GM12878 (cell line): Measurements from ENCODE around the gene LCMT1. TPM values are rescaled to one million over a fixed set of nuclear protein-coding genes. Genes with fewer than 3 reads are reported as not detected.

Source experiments
- ATAC-seq: fragments of 200-7000 bp; cut with Tn5 transposase; 3 replicates; pipeline ENCODE4 v1.9.1; 2020; ENCODE audit warnings: mild to moderate bottlenecking, moderate library complexity
- BruUV-seq: library from RNA; stranded (reverse); fragments of 400-500 nt; replicated peaks from 2 replicates; lab custom pipeline; 2021; lab: Mats Ljungman, UMichigan
- CTCF ChIA-PET: fragments of 300-600 bp; sonication (Branson Sonifier 250); formaldehyde crosslinking; extraction: SDS; loops from one replicate; lab custom pipeline; 2021; ENCODE audit warnings: inconsistent platforms; lab: Yijun Ruan, JAX
- POLR2A ChIA-PET: fragments of 350-600 bp; formaldehyde crosslinking; extraction: SDS; loops from one replicate; lab custom pipeline; 2021; ENCODE audit warnings: inconsistent platforms; lab: Charles Lee
- RAD21 ChIA-PET: fragments of 300-600 bp; sonication (Branson Sonifier 250); formaldehyde crosslinking; loops from one replicate; lab custom pipeline; 2023; ENCODE audit warnings: antibody characterized with exemption; ENCODE audit not compliant: unreplicated experiment; lab: Charles Lee
- SMC1A ChIA-PET: fragments of 300-600 bp; sonication (Branson Sonifier 250); formaldehyde crosslinking; loops from one replicate; lab custom pipeline; 2023; ENCODE audit not compliant: unreplicated experiment, uncharacterized antibody; lab: Charles Lee
- DNase-seq: peaks from one replicate; pipeline ENCODE4 v3.0.0-alpha.2; 2011; ENCODE audit warnings: low read depth, low spot score
- FAIRE-seq: peaks from 3 replicates; lab custom pipeline; 2011; peaks lifted over from hg19 to GRCh38; lab: Jason Lieb, UNC
- H2AFZ ChIP-seq: 2 replicates; pipeline ENCODE4 v1.6.0; 2011; ENCODE audit warnings: low read depth, low read length, control low read depth; ENCODE audit not compliant: control insufficient read depth
- H3K27ac ChIP-seq: 2 replicates; pipeline ENCODE4 v1.5.1; 2011; ENCODE audit warnings: control low read depth; ENCODE audit not compliant: control insufficient read depth, insufficient read depth
- H3K27me3 ChIP-seq, 2 experiments: replicated peaks in 1 of 2; 2 replicates each; pipeline versions ENCODE4 v1.6.0 to v1.6.1; 2011; ENCODE audit warnings: low read length in 1 of 2; ENCODE audit not compliant: control insufficient read depth in 2 of 2, insufficient read depth in 2 of 2
- H3K36me3 ChIP-seq, 2 experiments: 2 replicates each; pipeline ENCODE4 v1.5.1; 2011; ENCODE audit warnings: low read length in 1 of 2; ENCODE audit not compliant: control insufficient read depth in 2 of 2, insufficient read depth in 2 of 2
- H3K4me1 ChIP-seq: 2 replicates; pipeline ENCODE4 v1.6.1; 2011; ENCODE audit warnings: mild to moderate bottlenecking, low read length, moderate library complexity, mixed read lengths; ENCODE audit not compliant: control insufficient read depth, insufficient read depth
- H3K4me2 ChIP-seq: 2 replicates; pipeline ENCODE4 v1.6.0; 2011; ENCODE audit warnings: control low read depth; ENCODE audit not compliant: control insufficient read depth, insufficient read depth
- H3K4me3 ChIP-seq: fragments of 200-600 bp; sonication (generic); 2 replicates; pipeline ENCODE4 v1.5.1; 2016
- H3K79me2 ChIP-seq: 2 replicates; pipeline ENCODE4 v1.6.0; 2011; ENCODE audit warnings: low read length; ENCODE audit not compliant: control insufficient read depth, insufficient read depth
- H3K9ac ChIP-seq: 2 replicates; pipeline ENCODE4 v1.8.0; 2011; ENCODE audit warnings: low read length, control low read depth, mixed read lengths; ENCODE audit not compliant: control insufficient read depth, insufficient read depth
- H3K9me3 ChIP-seq: replicated peaks from 3 replicates; pipeline ENCODE4 v1.5.1; 2011; ENCODE audit warnings: mild to moderate bottlenecking, low read length; ENCODE audit not compliant: control insufficient read depth, insufficient read depth
- H4K20me1 ChIP-seq: 2 replicates; pipeline ENCODE4 v1.6.0; 2011; ENCODE audit not compliant: control insufficient read depth, insufficient read depth
- BACH1 ChIP-seq: fragments of 450-650 bp; IDR thresholded peaks from 2 replicates; pipeline ENCODE4 v1.6.1; 2017; ENCODE audit warnings: mild to moderate bottlenecking, borderline replicate concordance
- BHLHE40 ChIP-seq, 2 experiments: fragments of 450-650 bp in 1 of 2; IDR thresholded peaks; 2 replicates each; pipeline ENCODE4 v1.6.1; 2011 to 2017; ENCODE audit warnings: low read depth in 2 of 2, borderline replicate concordance in 1 of 2, improper control_type of control experiment in 1 of 2, low read length in 1 of 2, mild to moderate bottlenecking in 1 of 2
- KAT2A ChIP-seq: conservative IDR thresholded peaks from 2 replicates; pipeline ENCODE4 v1.6.1; 2011; ENCODE audit warnings: low read depth, low read length; ENCODE audit not compliant: control insufficient read depth
- MYC ChIP-seq: IDR thresholded peaks from 2 replicates; pipeline ENCODE4 v1.6.1; 2011; ENCODE audit warnings: mild to moderate bottlenecking, low read length, moderate library complexity, inconsistent platforms; ENCODE audit not compliant: insufficient read depth, insufficient replicate concordance, insufficient read length, severe bottlenecking
- NR2C1 ChIP-seq: fragments of 450-650 bp; IDR thresholded peaks from 2 replicates; pipeline ENCODE4 v1.6.1; 2017; ENCODE audit warnings: antibody characterized with exemption, mild to moderate bottlenecking, moderate library complexity
- RAD21 ChIP-seq: IDR thresholded peaks from 2 replicates; pipeline ENCODE4 v1.6.1; 2011; ENCODE audit warnings: mild to moderate bottlenecking, low read depth, low read length, moderate library complexity; ENCODE audit not compliant: insufficient read depth
- RBBP5 ChIP-seq: fragments of 200-600 bp; sonication (generic); conservative IDR thresholded peaks from 2 replicates; pipeline ENCODE4 v1.6.1; 2016
- SMAD5 ChIP-seq: IDR thresholded peaks from 2 replicates; pipeline ENCODE4 v1.6.1; 2016; ENCODE audit warnings: antibody characterized with exemption, low read depth
- SP1 ChIP-seq: IDR thresholded peaks from one replicate; pipeline ENCODE4 v1.6.1; 2011; ENCODE audit warnings: low read depth, low read length
- SREBF2 ChIP-seq: IDR thresholded peaks from 2 replicates; pipeline ENCODE4 v1.6.1; 2012; ENCODE audit warnings: mild to moderate bottlenecking, low read length
- STAT1 ChIP-seq: fragments of 450-650 bp; conservative IDR thresholded peaks from 2 replicates; pipeline ENCODE4 v1.6.1; 2014; ENCODE audit warnings: antibody characterized with exemption, mild to moderate bottlenecking
- SUPT20H ChIP-seq: IDR thresholded peaks from 2 replicates; pipeline ENCODE4 v1.6.1; 2011; ENCODE audit warnings: low read depth, mild to moderate bottlenecking, low read length, moderate library complexity, borderline replicate concordance; ENCODE audit not compliant: control insufficient read depth
- WGBS: methylation state at CpG from one replicate; pipeline ENCODE4 v1.1.6; 2016; ENCODE audit warnings: low lambda C conversion rate; ENCODE audit not compliant: insufficient replicate concordance, insufficient coverage; ENCODE audit errors: missing lambda C conversion rate; 5-methylcytosine and 5-hydroxymethylcytosine counted together
- in situ Hi-C: fragments of 300-500 bp; cut with MboI; formaldehyde crosslinking; loops from 9 replicates; pipeline ENCODE4 v1.14.3; 2018; ENCODE audit warnings: mixed read lengths
- intact Hi-C: fragments of 100-400 bp; cut with micrococcal nuclease; formaldehyde crosslinking; loops from one replicate; pipeline ENCODE4 v1.14.2; 2022; ENCODE audit not compliant: unreplicated experiment
- polyA plus RNA-seq, 11 experiments: library from polyadenylated mRNA; depleted of rRNA in 4 of 11; unstranded in 6 of 11; stranded (reverse) in 5 of 11; fragments of >200 nt; fragmentation: Nextera tagmentation in 4 of 11; fragmentation: Illumina TruSeq in 1 of 11; extraction: Ambion mirVana in 4 of 11; extraction: Trizol in 1 of 11; gene quantifications; 1 replicate in 1 of 11; 2 replicates in 10 of 11; pipeline versions ENCODE4 v1.2.1 to v1.2.3, GENCODE V29; 2011 to 2016; ENCODE audit warnings: inconsistent platforms in 2 of 11, missing spikeins in 2 of 11, low read depth in 1 of 11
- total RNA-seq, 4 experiments: library from RNA; depleted of rRNA in 3 of 4; stranded (reverse); fragments of >200 nt in 3 of 4; fragmentation: Illumina TruSeq in 1 of 4; extraction: Trizol in 1 of 4; gene quantifications; 2 replicates each; pipeline versions ENCODE4 v1.2.1 to v1.2.3, GENCODE V29; 2013 to 2021
- TF ChIP-seq, protein P1 (sequence below): fragments of 450-650 bp; IDR thresholded peaks from 2 replicates; pipeline ENCODE4 v1.6.1; 2014; ENCODE audit warnings: mild to moderate bottlenecking
- TF ChIP-seq, protein P2 (sequence below): fragments of 450-650 bp; IDR thresholded peaks from 2 replicates; pipeline ENCODE4 v1.6.1; 2017; ENCODE audit warnings: antibody characterized with exemption, mild to moderate bottlenecking, moderate library complexity
- TF ChIP-seq, protein P3 (sequence below): fragments of 450-650 bp; IDR thresholded peaks from 2 replicates; pipeline ENCODE4 v1.6.1; 2017; ENCODE audit warnings: mild to moderate bottlenecking

LCMT1 gene
- total and polyA plus RNA-seq, 10 of the 15 experiments (the other 5 are each of a cell fraction or from before 2014, with no cell fraction given) = 19.7 to 51.2 (median 32.6) TPM

DNA sequence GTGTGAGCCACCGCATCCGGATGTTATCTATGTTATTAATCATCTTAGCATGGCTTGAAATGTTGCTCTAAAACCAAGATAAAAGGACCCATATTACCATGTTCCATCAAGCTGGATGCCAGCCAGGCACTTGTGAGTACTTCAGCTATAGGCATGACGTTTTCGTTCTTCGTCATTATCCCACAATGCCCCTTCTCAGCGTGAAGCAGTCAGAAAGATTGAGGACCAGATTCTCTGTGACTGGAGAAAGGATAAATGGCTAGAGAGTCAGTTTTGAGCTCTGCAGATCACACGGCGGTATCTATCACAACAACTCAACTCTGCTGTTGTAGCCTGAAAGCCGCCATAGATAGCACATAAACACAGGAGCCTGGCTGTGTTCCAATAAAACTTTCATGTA is 29.8 kb upstream of the LCMT1 start:
- no peak overlapping the region for H3K4me2 ChIP-seq
- no peak for TF ChIP-seq BACH1
- TF ChIP-seq KAT2A = no peak
- no peak for TF ChIP-seq SUPT20H
- TF ChIP-seq STAT1 = no peak
- TF ChIP-seq MYC = no peak
- no peak for TF ChIP-seq SMAD5
- no peak for TF ChIP-seq RBBP5
- TF ChIP-seq NR2C1 = no peak
- TF ChIP-seq RAD21 = no peak
- TF ChIP-seq, protein P1, sequence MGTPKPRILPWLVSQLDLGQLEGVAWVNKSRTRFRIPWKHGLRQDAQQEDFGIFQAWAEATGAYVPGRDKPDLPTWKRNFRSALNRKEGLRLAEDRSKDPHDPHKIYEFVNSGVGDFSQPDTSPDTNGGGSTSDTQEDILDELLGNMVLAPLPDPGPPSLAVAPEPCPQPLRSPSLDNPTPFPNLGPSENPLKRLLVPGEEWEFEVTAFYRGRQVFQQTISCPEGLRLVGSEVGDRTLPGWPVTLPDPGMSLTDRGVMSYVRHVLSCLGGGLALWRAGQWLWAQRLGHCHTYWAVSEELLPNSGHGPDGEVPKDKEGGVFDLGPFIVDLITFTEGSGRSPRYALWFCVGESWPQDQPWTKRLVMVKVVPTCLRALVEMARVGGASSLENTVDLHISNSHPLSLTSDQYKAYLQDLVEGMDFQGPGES = no peak
- no peak for TF ChIP-seq SREBF2
- TF ChIP-seq, protein P2, sequence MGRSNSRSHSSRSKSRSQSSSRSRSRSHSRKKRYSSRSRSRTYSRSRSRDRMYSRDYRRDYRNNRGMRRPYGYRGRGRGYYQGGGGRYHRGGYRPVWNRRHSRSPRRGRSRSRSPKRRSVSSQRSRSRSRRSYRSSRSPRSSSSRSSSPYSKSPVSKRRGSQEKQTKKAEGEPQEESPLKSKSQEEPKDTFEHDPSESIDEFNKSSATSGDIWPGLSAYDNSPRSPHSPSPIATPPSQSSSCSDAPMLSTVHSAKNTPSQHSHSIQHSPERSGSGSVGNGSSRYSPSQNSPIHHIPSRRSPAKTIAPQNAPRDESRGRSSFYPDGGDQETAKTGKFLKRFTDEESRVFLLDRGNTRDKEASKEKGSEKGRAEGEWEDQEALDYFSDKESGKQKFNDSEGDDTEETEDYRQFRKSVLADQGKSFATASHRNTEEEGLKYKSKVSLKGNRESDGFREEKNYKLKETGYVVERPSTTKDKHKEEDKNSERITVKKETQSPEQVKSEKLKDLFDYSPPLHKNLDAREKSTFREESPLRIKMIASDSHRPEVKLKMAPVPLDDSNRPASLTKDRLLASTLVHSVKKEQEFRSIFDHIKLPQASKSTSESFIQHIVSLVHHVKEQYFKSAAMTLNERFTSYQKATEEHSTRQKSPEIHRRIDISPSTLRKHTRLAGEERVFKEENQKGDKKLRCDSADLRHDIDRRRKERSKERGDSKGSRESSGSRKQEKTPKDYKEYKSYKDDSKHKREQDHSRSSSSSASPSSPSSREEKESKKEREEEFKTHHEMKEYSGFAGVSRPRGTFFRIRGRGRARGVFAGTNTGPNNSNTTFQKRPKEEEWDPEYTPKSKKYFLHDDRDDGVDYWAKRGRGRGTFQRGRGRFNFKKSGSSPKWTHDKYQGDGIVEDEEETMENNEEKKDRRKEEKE = no peak
- TF ChIP-seq, protein P3, sequence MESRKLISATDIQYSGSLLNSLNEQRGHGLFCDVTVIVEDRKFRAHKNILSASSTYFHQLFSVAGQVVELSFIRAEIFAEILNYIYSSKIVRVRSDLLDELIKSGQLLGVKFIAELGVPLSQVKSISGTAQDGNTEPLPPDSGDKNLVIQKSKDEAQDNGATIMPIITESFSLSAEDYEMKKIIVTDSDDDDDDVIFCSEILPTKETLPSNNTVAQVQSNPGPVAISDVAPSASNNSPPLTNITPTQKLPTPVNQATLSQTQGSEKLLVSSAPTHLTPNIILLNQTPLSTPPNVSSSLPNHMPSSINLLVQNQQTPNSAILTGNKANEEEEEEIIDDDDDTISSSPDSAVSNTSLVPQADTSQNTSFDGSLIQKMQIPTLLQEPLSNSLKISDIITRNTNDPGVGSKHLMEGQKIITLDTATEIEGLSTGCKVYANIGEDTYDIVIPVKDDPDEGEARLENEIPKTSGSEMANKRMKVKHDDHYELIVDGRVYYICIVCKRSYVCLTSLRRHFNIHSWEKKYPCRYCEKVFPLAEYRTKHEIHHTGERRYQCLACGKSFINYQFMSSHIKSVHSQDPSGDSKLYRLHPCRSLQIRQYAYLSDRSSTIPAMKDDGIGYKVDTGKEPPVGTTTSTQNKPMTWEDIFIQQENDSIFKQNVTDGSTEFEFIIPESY = no peak
- TF ChIP-seq BHLHE40 (IDR thresholded peaks at IDR 0.05; ENCODE audit: borderline replicate concordance in 1 of 2, low read depth in 2 of 2, low read length in 1 of 2) = no peak
- no peak for TF ChIP-seq SP1
- TF ChIP-seq, all 136 proteins: peak for 0
- BruUV-seq = no TSS peak
- Histone ChIP-seq H3K36me3 (no peaks in the 10 kb centered on the region), H2AFZ (no peak overlapping the region), H3K27me3 (no peaks in the 10 kb centered on the region), H3K79me2 (no peaks in the 10 kb centered on the region), H3K4me1 (peaks cover 4% of the 10 kb centered on the region; the same call in 1 of the 2 replicates), H4K20me1 (no peaks in the 10 kb centered on the region), H3K27ac (no peak overlapping the region), H3K4me3 (no peak overlapping the region), H3K9me3 (no peaks in the 10 kb centered on the region), H3K9ac (no peak overlapping the region)
- ChIA-PET RAD21 (no interaction called here), CTCF (interaction anchor here (1.5 kb wide), 1 partner anchor 144 kb away, joined by 6 read pairs; no protein-coding TSS in a partner anchor), POLR2A (no interaction called here), SMC1A (interaction anchor here (1.2 kb wide), 1 partner anchor 16 kb away, joined by 4 read pairs; no protein-coding TSS in a partner anchor)
- in situ Hi-C loops (no loop called here), intact Hi-C loops (no loop called here)
- ATAC-seq = no peak
- 85% methylated on average over 9 of the region's 9 CpGs for WGBS
- no peak for DNase-seq
- FAIRE-seq = no peak
